ENCODE results near the gene BIRC6. TPM values are rescaled to one million over a fixed set of nuclear protein-coding genes. Genes with fewer than 3 reads are reported as not detected.

Gene BIRC6
- total RNA-seq, 3 donors from 2014 or later (not counting 1 experiment from before 2014, with no cell fraction given): 190 to 225 (median 224) TPM

DNA sequence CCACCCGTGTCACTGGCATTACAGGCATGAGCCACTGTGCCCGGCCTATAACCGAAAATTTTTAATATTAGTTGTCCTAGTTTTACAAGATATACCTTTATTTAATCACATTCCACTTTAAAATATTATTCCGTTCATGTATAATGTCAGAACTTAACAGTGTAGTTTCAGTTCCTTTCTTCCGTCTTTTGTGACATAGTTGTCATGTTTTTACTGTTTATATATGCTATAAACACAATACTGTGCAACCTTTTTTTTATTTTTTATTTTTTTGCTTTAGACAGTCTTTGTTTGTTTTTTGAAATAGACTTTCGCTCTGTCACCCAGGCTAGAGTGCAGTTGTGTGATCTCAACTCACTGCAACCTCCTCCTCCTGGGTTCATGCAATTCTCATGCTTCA lies 141.5 kb downstream of the BIRC6 start:
- intact Hi-C loops (cut with micrococcal nuclease): no loop called here
- no peaks in the 10 kb centered on the region for H3K27me3 ChIP-seq (ENCODE audit: control insufficient read depth, insufficient read depth, low read length)
- Mint-ChIP-seq H3K4me1 (peaks cover 0 to 9% of the 10 kb centered on the region in 2 donors), H3K36me3 (peaks cover 10% of the 10 kb centered on the region), H3K4me3 (no peak overlapping the region), H3K27me3 (ENCODE audit: low read depth in 2 of 2) (no peaks in the 10 kb centered on the region), H3K9me3 (no peaks in the 10 kb centered on the region), H3K27ac (peak overlapping the region in 1 of 2 donors; percentile 23)
- H3K27ac ChIP-seq (ENCODE audit: low read length): no peak overlapping the region
- peaks cover 4% of the 10 kb centered on the region for H3K4me1 ChIP-seq (ENCODE audit: control insufficient read depth, insufficient read depth, low read length)
- H3K9me3 ChIP-seq (ENCODE audit: control insufficient read depth, insufficient read depth, low read length): no peaks in the 10 kb centered on the region
- H3K36me3 ChIP-seq (ENCODE audit: control insufficient read depth, insufficient read depth, low read length): peaks cover 64% of the 10 kb centered on the region
- no peak overlapping the region for H3K4me3 ChIP-seq (ENCODE audit: low read length)
- 100% methylated on average over 4 of the region's 6 CpGs for WGBS (ENCODE audit: insufficient coverage)
- no peak for ATAC-seq
- DNase-seq: no peak
- TF ChIP-seq CTCF (IDR thresholded peaks at IDR 0.05): no peak

DNA sequence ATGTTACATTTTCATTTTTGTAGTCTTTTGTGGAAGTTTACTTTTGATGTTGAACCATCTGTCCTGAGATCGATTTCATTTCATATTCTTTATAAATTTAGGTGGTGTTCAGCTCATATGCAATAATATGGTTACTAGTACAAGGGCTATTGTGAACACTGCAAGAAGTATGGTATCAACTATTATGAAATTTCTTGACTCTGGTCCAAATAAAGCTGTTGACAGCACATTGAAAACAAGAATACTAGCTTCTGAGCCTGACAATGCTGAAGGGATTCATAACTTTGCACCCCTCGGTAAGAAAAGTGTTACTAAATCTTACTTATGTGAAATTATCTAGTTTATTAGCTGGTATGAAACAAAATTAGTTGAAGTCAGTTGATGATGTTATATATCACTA lies 146.1 kb downstream of the BIRC6 start:
- intact Hi-C loops (cut with micrococcal nuclease): no loop called here
- Mint-ChIP-seq H3K36me3 (no peaks in the 10 kb centered on the region), H3K27me3 (ENCODE audit: low read depth in 2 of 2) (no peaks in the 10 kb centered on the region), H3K4me1 (no peaks in the 10 kb centered on the region), H3K27ac (no peak overlapping the region), H3K4me3 (no peak overlapping the region), H3K9me3 (no peaks in the 10 kb centered on the region)
- no peak for TF ChIP-seq CTCF (IDR thresholded peaks at IDR 0.05)
- no peak for ATAC-seq
- Histone ChIP-seq H3K27me3 (ENCODE audit: control insufficient read depth, insufficient read depth, low read length) (no peaks in the 10 kb centered on the region), H3K4me1 (ENCODE audit: control insufficient read depth, insufficient read depth, low read length) (peaks cover 2% of the 10 kb centered on the region), H3K4me3 (ENCODE audit: low read length) (no peak overlapping the region), H3K9me3 (ENCODE audit: control insufficient read depth, insufficient read depth, low read length) (no peaks in the 10 kb centered on the region), H3K36me3 (ENCODE audit: control insufficient read depth, insufficient read depth, low read length) (peaks cover 71% of the 10 kb centered on the region), H3K27ac (ENCODE audit: low read length) (no peak overlapping the region)
- DNase-seq: no peak
- 90% methylated on average over 2 of the region's 2 CpGs for WGBS (ENCODE audit: insufficient coverage)

- DNase-seq: no peak
- Histone ChIP-seq H3K36me3 (ENCODE audit: control insufficient read depth, insufficient read depth, low read length) (peaks cover 65% of the 10 kb centered on the region), H3K4me3 (ENCODE audit: low read length) (no peak overlapping the region), H3K27me3 (ENCODE audit: control insufficient read depth, insufficient read depth, low read length) (no peaks in the 10 kb centered on the region), H3K27ac (ENCODE audit: low read length) (no peak overlapping the region), H3K4me1 (ENCODE audit: control insufficient read depth, insufficient read depth, low read length) (no peaks in the 10 kb centered on the region), H3K9me3 (ENCODE audit: control insufficient read depth, insufficient read depth, low read length) (no peaks in the 10 kb centered on the region)
- no peak for ATAC-seq
- intact Hi-C loops (cut with micrococcal nuclease): no loop called here
- Mint-ChIP-seq H3K27me3 (ENCODE audit: low read depth in 2 of 2) (no peaks in the 10 kb centered on the region), H3K27ac (no peak overlapping the region), H3K4me1 (no peaks in the 10 kb centered on the region), H3K36me3 (no peaks in the 10 kb centered on the region), H3K9me3 (no peaks in the 10 kb centered on the region), H3K4me3 (no peak overlapping the region)
- WGBS (ENCODE audit: insufficient coverage): 100% methylated on average over 1 of the region's 3 CpGs
- TF ChIP-seq CTCF (IDR thresholded peaks at IDR 0.05): no peak
Measured at GRCh38 chr2:32504877-32505478, 148.2 kb downstream of the BIRC6 start.

DNA sequence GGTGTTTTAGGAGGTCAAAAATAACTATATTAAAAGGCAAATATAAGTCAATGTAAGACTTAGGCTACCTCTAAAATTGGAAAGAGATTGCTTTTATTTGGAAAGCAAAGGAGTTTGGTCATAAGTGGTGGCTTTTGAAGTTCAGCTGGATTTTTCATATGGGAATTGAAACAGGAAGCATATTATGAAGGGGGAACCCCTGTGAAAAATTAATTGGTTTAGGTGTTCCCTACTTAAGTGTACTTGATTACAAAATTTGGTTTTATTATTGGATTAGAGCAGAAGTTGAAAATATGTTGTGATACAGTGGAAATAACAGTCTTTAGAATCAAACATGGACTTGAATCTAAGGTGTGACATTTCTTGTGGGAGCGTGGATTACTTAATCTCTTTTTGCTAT lies 149.6 kb downstream of the BIRC6 start:
- H3K27me3 ChIP-seq (ENCODE audit: control insufficient read depth, insufficient read depth, low read length): no peaks in the 10 kb centered on the region
- ATAC-seq: no peak

More for the DNA sequence above, 149.6 kb downstream of the BIRC6 start:
- no peak overlapping the region for H3K4me3 ChIP-seq (ENCODE audit: low read length)
- no peak for DNase-seq
- H3K36me3 ChIP-seq (ENCODE audit: control insufficient read depth, insufficient read depth, low read length): peaks cover 66% of the 10 kb centered on the region
- intact Hi-C loops (cut with micrococcal nuclease): no loop called here
- WGBS (ENCODE audit: insufficient coverage): 90% methylated on average over 1 of the region's 1 CpG
- no peaks in the 10 kb centered on the region for H3K4me1 ChIP-seq (ENCODE audit: control insufficient read depth, insufficient read depth, low read length)
- Mint-ChIP-seq H3K9me3 (no peaks in the 10 kb centered on the region), H3K27ac (peak overlapping the region; percentile 12 to 29), H3K27me3 (ENCODE audit: low read depth in 2 of 2) (no peaks in the 10 kb centered on the region), H3K4me3 (no peak overlapping the region), H3K4me1 (no peaks in the 10 kb centered on the region), H3K36me3 (no peaks in the 10 kb centered on the region)
- no peak overlapping the region for H3K27ac ChIP-seq (ENCODE audit: low read length)
- H3K9me3 ChIP-seq (ENCODE audit: control insufficient read depth, insufficient read depth, low read length): no peaks in the 10 kb centered on the region
- TF ChIP-seq CTCF (IDR thresholded peaks at IDR 0.05): no peak

All from natural killer cell (primary cell).